AG10803 (cell line): ENCODE data around the gene CLASP1.

Experiments
- DNase-seq: peaks from one replicate; pipeline ENCODE4 v3.0.0; 2010; ENCODE audit warnings: low read depth
- H3K4me3 ChIP-seq: 2 replicates; pipeline ENCODE4 v1.5.1; 2011; ENCODE audit warnings: mild to moderate bottlenecking, low read length, control low read depth
- TF ChIP-seq, protein P1 (sequence below): conservative IDR thresholded peaks from 2 replicates; pipeline ENCODE4 v1.5.1; 2011; ENCODE audit warnings: mild to moderate bottlenecking, low read length, control low read depth, inconsistent platforms

CLASP1 gene

DNA sequence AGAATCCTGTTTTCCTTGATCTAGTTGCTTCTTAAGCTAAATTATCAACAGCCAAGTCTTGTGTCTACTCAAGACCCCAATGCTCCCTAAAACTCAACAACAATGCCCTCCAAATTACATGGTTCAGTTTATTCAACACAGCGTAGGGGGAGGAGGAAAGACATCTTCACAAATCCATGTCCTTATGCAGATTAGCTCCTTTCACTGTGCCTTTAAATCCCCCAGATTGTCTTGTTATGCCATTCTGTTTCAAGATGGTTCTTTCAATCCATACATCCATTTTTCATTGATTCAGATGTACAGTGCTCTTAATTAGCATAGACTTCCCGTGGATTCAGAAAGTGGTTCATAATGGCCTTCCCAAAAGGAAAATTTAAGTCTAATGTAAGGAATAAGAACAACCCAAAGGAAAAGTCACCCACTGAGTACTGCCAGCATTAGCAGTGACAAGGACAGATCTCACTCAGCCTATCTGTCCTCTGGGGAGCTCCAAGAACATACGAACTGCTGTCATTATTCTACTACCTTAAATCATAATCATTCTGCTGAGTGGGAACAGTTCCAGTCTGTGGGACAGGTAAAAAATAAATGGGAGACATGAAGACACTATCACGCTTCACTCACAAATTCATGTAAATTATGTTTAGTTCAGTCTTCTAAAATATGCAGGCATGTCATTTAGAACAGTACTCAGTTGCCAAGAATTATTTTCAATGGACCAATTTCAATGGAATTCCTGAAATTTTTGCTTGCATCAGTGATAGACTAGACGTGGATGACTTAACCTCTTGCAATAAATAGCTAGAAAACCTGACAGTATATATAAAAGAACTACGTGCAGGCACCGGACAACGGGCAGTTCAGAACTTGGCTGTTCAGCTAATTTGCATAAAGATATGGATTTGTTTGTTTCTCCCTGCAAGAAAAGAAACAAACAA is 177.5 kb downstream of the CLASP1 start:
- TF ChIP-seq, protein P1, sequence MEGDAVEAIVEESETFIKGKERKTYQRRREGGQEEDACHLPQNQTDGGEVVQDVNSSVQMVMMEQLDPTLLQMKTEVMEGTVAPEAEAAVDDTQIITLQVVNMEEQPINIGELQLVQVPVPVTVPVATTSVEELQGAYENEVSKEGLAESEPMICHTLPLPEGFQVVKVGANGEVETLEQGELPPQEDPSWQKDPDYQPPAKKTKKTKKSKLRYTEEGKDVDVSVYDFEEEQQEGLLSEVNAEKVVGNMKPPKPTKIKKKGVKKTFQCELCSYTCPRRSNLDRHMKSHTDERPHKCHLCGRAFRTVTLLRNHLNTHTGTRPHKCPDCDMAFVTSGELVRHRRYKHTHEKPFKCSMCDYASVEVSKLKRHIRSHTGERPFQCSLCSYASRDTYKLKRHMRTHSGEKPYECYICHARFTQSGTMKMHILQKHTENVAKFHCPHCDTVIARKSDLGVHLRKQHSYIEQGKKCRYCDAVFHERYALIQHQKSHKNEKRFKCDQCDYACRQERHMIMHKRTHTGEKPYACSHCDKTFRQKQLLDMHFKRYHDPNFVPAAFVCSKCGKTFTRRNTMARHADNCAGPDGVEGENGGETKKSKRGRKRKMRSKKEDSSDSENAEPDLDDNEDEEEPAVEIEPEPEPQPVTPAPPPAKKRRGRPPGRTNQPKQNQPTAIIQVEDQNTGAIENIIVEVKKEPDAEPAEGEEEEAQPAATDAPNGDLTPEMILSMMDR = no peak
- no peak overlapping the region for H3K4me3 ChIP-seq
- DNase-seq = peak; percentile 85

DNA sequence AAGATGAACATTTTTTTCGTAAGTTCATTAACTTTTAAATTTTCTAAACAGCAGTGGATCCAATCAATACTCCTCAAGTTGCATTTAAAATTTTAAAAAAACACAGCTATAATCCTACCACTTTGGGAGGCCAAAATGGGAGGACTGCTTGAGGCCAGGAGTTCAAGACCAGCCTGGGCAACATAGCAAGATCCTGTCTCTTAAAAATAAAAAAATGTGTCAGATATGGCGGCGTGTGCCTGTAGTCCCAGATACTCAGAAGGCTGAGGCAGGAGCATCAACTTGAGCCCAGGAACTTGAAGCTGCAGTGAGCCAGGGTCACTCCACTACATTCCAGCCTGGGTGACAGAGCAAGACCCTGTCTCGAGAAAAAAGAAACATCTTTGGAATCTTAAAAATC is 178.3 kb downstream of the CLASP1 start:
- DNase-seq = no peak
- no peak overlapping the region for H3K4me3 ChIP-seq
- TF ChIP-seq, protein P1 = no peak

DNA sequence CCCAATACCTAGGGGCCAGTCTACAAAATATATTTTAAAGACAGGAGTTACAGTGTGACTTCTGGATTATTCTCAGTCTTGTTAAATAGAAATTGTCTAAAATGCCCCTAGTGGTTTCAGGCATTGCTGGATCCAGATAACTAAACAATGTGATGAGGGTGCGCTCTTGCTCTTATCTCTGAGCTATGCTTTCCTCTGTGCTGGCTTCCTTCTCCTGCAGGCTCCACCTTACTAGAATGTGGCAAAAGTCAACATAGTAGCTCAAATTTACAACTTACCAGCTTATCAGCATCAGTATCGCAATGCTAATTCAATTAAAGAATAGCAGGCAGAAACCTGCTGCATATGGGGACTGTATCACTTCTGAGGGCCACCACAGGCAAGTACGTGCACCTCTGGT is 179.9 kb downstream of the CLASP1 start:
- DNase-seq = no peak
- TF ChIP-seq, protein P1 = no peak
- H3K4me3 ChIP-seq = no peak overlapping the region

DNA sequence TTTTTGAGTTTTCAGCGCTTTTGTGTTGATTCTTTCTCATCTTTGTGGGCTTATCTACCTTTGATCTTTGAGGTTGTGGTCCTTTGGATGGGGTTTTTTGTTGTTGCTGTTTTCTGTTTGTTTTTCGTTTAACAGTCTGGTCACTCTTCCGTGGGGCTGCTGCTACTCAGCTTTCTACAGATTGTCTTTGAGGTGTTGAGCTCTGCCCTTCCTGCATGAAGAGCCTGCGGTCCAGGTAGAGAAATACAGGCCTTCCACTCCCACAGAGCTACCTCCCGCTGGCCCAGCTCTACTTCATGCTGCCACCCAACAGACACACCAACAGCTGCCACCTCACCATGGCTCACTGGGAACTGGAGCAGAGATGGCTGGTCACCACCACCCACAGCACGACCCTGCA is 180.3 kb downstream of the CLASP1 start:
- H3K4me3 ChIP-seq = no peak overlapping the region
- TF ChIP-seq, protein P1 = no peak
- no peak for DNase-seq

DNA sequence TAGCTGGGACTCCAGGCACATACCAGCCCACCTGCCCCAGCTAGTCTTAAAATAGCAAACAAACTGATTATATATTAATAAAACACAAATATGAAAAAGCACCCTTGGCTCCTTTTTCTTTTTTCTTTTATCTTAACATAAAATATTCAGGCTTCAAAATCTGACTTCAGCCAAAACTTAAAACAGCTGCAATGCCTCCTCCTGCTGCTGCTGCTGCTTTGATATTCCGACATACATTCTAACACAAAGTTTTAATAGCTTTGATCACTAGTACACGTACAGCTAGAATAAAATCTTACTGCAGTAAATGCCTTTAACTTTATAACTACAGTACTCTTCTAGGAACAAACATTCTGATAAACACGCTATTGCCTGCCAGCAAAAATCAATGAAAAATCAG is 190.0 kb downstream of the CLASP1 start:
- DNase-seq = no peak
- H3K4me3 ChIP-seq = no peak overlapping the region
- TF ChIP-seq, protein P1 = no peak

DNA sequence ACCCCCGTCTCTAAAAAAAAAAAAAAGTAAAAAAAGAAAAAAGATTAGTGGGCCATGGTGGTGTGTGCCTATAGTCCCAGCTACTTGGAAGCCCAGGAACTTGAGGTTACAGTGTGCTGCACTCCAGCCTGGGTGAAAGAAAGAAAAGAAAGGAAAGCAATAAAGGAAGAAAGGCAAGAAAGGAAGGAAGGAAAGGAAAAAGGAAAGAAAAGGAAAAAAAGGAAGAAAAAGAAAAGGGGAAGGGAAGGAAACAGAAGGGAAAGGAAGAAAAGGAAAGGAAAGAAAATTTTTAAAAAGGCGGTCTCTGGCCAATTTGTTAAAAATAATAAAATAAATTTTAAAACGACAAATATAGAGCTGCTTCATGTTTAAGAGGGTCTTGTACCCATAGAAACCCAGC is 192.9 kb downstream of the CLASP1 start:
- TF ChIP-seq, protein P1 = no peak

DNA sequence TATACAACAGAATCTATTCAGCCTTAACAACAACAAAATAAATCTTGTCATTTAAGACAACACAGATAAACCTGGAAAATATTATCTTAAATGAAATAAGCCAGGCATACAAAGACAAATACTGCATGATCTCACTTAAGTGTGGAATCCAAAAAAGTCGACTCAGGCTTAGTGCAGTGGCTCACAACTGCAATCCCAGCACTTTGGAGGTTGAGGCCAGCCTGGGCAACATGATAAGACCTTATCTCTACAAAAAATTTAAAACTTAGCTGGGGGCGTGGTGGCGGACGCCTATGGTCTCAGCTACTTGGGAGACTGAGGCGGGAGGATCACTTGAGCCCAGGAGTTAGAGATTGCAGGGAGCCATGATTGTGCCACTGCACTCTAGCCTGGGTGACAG is 193.8 kb downstream of the CLASP1 start:
- TF ChIP-seq, protein P1 = no peak
- DNase-seq = no peak
- H3K4me3 ChIP-seq = no peak overlapping the region

More for the DNA sequence above, 192.9 kb downstream of the CLASP1 start:
- DNase-seq = no peak
- H3K4me3 ChIP-seq = no peak overlapping the region
